ENCODE data around the gene FCMR. TPM values are rescaled to one million over a fixed set of nuclear protein-coding genes. Genes with fewer than 3 reads are reported as not detected.

FCMR gene
- total and polyA plus RNA-seq, 10 of the 15 experiments (the other 5 are each of a cell fraction or from before 2014, with no cell fraction given): 79.7 to 245 (median 123) TPM

DNA sequence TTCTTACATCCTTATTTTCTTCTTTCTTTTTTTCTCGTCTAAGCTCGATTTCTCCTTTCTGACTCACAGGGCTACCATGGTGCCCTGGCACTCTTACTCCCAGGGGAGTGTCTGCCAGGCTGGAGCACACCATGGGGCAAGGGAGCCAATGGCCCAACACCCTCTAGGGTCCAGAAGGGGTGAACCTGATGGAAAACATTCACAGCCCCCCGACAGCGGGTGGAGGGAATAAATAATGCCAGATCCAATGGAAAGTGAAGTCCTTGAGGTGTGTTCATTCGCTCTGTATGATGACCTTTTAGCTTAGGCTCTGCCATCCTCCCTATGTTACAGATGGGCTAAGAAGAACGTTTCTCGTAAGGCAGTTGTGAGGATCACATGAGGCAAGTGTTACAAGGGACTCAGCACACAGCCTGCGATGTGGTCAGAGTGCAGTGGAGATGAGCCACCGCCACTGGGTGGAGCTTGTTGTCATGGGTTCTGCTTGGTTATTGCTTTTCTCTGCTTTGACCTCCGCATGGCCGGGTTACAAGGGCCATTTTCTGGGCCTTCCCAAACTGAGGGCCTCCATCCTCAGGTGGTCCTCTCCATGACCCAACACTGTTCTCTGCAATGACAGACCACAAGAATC, 3.5 kb upstream of the FCMR start (continued):
- TF ChIP-seq, protein P1, sequence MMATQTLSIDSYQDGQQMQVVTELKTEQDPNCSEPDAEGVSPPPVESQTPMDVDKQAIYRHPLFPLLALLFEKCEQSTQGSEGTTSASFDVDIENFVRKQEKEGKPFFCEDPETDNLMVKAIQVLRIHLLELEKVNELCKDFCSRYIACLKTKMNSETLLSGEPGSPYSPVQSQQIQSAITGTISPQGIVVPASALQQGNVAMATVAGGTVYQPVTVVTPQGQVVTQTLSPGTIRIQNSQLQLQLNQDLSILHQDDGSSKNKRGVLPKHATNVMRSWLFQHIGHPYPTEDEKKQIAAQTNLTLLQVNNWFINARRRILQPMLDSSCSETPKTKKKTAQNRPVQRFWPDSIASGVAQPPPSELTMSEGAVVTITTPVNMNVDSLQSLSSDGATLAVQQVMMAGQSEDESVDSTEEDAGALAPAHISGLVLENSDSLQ (IDR thresholded peaks at IDR 0.05): no peak
- peak; percentile 86 for TF ChIP-seq POLR2AphosphoS5 (IDR thresholded peaks at IDR 0.05; ENCODE audit: low read length)
- TF ChIP-seq, protein P2, sequence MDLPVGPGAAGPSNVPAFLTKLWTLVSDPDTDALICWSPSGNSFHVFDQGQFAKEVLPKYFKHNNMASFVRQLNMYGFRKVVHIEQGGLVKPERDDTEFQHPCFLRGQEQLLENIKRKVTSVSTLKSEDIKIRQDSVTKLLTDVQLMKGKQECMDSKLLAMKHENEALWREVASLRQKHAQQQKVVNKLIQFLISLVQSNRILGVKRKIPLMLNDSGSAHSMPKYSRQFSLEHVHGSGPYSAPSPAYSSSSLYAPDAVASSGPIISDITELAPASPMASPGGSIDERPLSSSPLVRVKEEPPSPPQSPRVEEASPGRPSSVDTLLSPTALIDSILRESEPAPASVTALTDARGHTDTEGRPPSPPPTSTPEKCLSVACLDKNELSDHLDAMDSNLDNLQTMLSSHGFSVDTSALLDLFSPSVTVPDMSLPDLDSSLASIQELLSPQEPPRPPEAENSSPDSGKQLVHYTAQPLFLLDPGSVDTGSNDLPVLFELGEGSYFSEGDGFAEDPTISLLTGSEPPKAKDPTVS (IDR thresholded peaks at IDR 0.05; ENCODE audit: low read depth, low read length): no peak
- 0 out of 2 replicates have a peak, but pooled peaks have one; percentile 11 for TF ChIP-seq NFYB (IDR thresholded peaks at IDR 0.05; ENCODE audit: insufficient read depth, low read depth, low read length)
- TF ChIP-seq NFIC (IDR thresholded peaks at IDR 0.05; ENCODE audit: low read depth, low read length): no peak
- peak; percentile 77; the same call in 1 of the 2 replicates for TF ChIP-seq MXI1 (IDR thresholded peaks at IDR 0.05; ENCODE audit: low read depth, low read length)
- TF ChIP-seq CREM (IDR thresholded peaks at IDR 0.05; ENCODE audit: low read depth): 0 out of 2 replicates have a peak, but pooled peaks have one; percentile 29
- TF ChIP-seq GATAD2B (conservative IDR thresholded peaks at IDR 0.05; ENCODE audit: low read depth): peak; percentile 88; the same call in 1 of the 2 replicates
- TF ChIP-seq PAX5 (IDR thresholded peaks at IDR 0.05; ENCODE audit: borderline replicate concordance, low read depth, low read length): no peak; the same call in 1 of the 2 replicates
- no peak for TF ChIP-seq SRF (IDR thresholded peaks at IDR 0.05; ENCODE audit: low read depth in 2 of 2, low read length in 2 of 2)
- TF ChIP-seq CBX3 (IDR thresholded peaks at IDR 0.05; ENCODE audit: borderline replicate concordance, low read depth): no peak
- TF ChIP-seq, protein P3, sequence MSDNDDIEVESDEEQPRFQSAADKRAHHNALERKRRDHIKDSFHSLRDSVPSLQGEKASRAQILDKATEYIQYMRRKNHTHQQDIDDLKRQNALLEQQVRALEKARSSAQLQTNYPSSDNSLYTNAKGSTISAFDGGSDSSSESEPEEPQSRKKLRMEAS (IDR thresholded peaks at IDR 0.05; ENCODE audit: low read depth, low read length): peak; percentile 89
- no peak for TF ChIP-seq ZSCAN29 (IDR thresholded peaks at IDR 0.05)
- TF ChIP-seq, protein P4, sequence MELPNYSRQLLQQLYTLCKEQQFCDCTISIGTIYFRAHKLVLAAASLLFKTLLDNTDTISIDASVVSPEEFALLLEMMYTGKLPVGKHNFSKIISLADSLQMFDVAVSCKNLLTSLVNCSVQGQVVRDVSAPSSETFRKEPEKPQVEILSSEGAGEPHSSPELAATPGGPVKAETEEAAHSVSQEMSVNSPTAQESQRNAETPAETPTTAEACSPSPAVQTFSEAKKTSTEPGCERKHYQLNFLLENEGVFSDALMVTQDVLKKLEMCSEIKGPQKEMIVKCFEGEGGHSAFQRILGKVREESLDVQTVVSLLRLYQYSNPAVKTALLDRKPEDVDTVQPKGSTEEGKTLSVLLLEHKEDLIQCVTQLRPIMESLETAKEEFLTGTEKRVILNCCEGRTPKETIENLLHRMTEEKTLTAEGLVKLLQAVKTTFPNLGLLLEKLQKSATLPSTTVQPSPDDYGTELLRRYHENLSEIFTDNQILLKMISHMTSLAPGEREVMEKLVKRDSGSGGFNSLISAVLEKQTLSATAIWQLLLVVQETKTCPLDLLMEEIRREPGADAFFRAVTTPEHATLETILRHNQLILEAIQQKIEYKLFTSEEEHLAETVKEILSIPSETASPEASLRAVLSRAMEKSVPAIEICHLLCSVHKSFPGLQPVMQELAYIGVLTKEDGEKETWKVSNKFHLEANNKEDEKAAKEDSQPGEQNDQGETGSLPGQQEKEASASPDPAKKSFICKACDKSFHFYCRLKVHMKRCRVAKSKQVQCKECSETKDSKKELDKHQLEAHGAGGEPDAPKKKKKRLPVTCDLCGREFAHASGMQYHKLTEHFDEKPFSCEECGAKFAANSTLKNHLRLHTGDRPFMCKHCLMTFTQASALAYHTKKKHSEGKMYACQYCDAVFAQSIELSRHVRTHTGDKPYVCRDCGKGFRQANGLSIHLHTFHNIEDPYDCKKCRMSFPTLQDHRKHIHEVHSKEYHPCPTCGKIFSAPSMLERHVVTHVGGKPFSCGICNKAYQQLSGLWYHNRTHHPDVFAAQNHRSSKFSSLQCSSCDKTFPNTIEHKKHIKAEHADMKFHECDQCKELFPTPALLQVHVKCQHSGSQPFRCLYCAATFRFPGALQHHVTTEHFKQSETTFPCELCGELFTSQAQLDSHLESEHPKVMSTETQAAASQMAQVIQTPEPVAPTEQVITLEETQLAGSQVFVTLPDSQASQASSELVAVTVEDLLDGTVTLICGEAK (IDR thresholded peaks at IDR 0.05; ENCODE audit: borderline replicate concordance): no peak
- no peak; the same call in 1 of the 2 replicates for TF ChIP-seq SMARCA5 (IDR thresholded peaks at IDR 0.05)
- TF ChIP-seq, protein P5, sequence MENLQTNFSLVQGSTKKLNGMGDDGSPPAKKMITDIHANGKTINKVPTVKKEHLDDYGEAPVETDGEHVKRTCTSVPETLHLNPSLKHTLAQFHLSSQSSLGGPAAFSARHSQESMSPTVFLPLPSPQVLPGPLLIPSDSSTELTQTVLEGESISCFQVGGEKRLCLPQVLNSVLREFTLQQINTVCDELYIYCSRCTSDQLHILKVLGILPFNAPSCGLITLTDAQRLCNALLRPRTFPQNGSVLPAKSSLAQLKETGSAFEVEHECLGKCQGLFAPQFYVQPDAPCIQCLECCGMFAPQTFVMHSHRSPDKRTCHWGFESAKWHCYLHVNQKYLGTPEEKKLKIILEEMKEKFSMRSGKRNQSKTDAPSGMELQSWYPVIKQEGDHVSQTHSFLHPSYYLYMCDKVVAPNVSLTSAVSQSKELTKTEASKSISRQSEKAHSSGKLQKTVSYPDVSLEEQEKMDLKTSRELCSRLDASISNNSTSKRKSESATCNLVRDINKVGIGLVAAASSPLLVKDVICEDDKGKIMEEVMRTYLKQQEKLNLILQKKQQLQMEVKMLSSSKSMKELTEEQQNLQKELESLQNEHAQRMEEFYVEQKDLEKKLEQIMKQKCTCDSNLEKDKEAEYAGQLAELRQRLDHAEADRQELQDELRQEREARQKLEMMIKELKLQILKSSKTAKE (IDR thresholded peaks at IDR 0.05; ENCODE audit: low read depth, poor library complexity, severe bottlenecking): peak; percentile 51
- TF ChIP-seq TCF3 (IDR thresholded peaks at IDR 0.05; ENCODE audit: borderline replicate concordance, insufficient read depth, low read depth, low read length): no peak
- TF ChIP-seq BHLHE40 (IDR thresholded peaks at IDR 0.05; ENCODE audit: borderline replicate concordance in 1 of 2, low read depth in 2 of 2, low read length in 1 of 2): peak; percentile 77 to 88

Measured in GM12878 (cell line).